Measurements from ENCODE around the gene ARRB1.
"Not testable (repeated sequence)": the region's sequence is repeated elsewhere in the genome, so short reads cannot be mapped to it uniquely, and the experiment has no call there.

Gene ARRB1

DNA sequence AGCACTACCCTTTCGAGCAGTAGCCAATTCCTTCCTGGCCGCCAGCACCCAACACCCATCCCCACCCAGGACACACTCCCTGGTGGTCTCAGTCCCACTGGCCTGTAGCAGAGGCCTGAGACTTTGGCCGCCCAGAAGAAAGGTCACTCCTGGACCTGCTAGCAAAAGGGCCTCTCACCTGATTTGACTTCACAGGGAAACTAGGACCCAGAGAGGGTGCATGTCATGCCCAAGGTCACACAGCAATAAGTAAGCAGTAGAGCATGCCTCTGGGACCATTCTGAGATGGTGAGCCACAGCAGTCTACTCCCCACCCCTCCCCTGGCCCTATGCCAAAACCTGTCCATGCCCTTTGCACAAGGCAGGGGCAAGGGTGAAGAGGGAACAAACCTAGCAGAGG lies 7.3 kb downstream of the ARRB1 start:
- no peak for DNase-seq (ENCODE audit: low read depth in 2 of 2)

DNA sequence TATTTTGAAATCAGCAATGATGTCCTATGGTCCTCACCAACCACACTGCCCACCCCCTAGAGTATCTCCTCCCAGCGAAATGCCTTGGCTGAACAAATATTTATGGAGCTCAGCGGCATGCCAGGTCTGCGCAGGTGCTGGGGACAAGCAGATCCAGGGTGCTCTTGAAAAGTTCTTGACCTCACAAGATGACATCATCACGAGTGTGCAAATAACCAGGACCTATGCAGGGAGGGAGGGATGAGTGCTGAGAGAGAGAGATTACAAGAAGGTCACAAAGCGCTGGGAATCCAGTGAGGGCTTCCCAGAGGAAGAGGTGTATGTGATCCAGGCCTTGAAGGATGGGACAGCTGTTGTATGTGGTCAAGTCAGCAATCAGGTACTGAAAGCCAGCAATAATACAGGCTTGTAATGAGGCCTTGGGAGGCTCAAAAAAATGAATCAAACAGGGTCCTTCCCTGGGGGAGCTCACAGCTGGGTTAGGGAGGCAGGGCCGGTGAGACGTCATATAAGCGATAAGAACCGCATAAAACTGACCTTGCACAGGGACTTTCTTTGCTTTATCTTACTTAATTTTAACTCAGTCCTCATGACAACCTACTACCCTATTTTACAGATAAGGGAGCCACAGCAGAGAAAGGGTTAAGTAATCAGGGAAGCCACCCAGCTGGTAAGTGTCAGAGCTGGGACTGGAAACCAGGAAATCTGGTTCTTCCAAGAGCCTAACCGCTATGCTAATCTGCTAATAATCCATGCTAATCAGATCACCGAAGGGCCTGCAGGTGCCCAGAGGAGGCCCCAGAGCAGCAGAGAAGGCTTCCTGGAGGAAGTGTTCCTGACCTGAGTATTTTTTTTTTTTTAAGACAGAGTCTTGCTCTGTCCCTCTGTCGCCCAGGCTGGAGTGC lies 8.2 kb downstream of the ARRB1 start:
- no peak for DNase-seq (ENCODE audit: low read depth in 2 of 2)

DNA sequence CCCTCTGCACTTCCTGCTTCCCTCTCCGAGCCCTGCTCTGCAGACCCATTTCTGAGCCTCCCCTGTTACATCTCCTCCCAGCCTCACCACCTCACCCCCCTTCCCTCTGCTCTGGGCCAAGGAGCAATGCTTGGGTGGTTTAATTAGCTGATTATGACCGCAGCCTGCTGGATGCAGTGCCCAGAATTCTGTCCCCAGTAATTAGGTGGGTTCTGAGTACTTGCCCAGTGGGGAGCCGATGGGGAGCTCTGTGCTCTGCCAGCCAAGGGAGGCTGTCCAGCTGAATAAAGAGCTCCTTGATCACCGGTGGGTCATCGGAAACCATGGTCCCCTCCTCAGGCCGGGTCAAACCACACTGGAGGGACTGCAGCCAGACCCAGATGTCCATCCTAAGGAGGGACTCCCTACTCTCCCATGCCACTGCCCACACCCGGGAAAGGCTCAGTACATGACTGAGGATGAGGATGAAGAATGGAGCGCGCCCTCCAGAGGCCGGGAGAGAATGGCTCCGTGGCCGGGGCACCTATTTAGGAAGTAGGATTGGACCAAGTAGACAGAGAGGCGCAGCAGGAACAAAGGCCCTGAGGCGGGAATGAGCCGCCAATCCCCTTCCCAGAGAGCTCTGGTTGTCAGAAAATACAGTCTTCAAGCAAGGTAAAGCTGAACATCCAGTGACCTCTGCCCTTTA lies 9.1 kb downstream of the ARRB1 start:
- DNase-seq (ENCODE audit: low read depth in 2 of 2) = no peak

DNA sequence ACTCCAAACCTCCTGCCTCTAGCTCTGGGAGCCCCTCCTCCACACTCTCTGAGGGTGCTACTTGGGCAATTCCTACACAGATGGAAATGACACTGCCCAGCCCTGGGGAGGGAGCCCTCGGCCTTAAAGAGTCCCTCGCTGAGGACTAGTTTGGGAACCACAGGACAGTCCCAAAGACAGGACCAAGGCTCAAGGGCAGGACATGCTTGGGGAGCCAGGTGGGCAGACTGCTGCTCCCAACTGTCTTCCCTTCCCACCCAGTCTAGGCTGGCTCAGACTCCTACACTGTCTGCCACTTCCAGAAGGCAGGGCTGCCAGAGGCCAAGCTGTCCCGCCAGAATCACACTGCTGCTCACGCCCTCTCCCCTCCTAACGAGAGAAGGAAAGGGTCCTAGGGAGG lies 9.8 kb downstream of the ARRB1 start:
- no peak for DNase-seq (ENCODE audit: low read depth in 2 of 2)

DNA sequence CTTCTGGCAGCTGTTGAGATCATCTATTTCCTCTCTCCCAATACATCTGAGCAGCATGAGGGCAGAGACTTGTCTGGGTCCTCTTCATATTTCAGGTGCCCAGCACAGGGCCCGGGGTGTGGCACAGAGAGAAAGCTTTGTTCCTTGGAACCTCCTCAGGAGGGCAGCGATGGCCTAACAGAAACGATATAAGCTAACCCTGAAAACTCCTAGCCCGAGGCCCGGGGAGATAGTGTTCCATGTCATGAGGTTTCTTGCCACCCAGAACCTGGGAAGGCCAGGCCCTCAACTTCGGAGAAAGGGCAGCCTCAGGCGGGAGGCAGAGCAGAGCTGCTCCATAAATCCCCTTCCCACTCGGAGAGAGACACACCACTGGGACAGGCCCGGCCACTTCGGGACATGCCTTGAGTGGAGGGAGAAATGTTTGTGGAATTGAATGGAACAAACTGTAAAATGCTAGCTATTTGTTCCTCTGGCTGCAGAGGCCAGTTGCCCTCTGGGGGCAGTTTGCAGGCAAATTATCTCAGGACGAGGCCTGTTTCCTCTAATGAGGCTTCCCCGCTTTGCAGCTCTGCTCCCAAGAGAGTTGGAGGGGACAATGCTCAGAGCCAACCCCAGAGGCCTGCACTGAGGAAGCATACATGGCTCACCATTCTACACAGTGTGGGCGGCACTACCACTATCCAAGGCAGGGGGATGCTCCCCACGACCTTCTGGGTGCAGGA lies 11.6 kb downstream of the ARRB1 start:
- DNase-seq (ENCODE audit: low read depth in 2 of 2) = no peak

- DNase-seq (ENCODE audit: low read depth in 2 of 2) = no peak
These were observed 12.8 kb downstream of the ARRB1 start for GRCh38 chr11:75338516-75339208.

DNA sequence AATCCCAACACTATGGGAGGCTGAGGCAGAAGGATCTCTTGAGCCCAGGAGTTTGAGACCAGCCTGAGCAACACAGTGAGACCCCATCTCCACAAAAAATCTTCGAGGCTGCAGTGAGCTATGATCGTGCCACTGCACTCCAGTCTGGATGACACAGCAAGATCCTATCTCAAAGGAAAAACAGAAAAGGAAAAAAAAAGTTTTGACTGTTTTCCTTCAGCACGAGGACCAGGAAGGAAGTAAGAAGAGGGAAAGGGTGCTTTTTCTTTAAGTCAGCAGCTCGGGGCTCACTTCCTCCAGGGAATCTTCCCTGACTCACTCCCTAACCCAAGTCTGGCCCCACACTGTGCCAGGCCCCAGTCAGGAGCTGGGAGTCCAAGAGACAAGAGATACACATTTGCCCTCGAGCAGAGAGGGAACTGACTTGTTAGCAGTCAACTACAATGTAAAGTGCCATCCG lies 14.2 kb downstream of the ARRB1 start:
- no peak for DNase-seq (ENCODE audit: low read depth in 2 of 2)

- DNase-seq (ENCODE audit: low read depth in 2 of 2) = no peak
These were observed 16.5 kb downstream of the ARRB1 start for GRCh38 chr11:75334976-75335375.

GRCh38 chr11:75334402-75334891 lies 17.0 kb downstream of the ARRB1 start:
- no peak for DNase-seq (ENCODE audit: low read depth in 2 of 2)

DNA sequence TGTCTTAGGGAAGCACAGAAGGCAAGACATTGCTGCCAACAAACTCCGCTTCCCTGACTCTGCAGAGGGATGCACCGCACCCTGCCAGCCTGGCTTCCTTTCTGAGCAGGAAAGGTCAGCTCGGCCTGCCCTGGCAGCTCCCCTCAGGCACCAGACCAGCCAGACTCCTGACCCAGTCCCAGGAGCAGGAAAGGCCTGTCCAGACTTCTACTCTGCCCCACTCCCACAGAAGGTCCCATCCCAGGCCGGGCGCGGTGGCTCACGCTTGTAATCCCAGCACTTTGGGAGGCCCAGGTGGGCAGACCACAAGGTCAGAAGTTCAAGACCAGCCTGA lies 17.7 kb downstream of the ARRB1 start:
- no peak for DNase-seq (ENCODE audit: low read depth in 2 of 2)

- no peak for DNase-seq (ENCODE audit: low read depth in 2 of 2)
These were observed 18.2 kb downstream of the ARRB1 start for GRCh38 chr11:75333022-75333806.

DNA sequence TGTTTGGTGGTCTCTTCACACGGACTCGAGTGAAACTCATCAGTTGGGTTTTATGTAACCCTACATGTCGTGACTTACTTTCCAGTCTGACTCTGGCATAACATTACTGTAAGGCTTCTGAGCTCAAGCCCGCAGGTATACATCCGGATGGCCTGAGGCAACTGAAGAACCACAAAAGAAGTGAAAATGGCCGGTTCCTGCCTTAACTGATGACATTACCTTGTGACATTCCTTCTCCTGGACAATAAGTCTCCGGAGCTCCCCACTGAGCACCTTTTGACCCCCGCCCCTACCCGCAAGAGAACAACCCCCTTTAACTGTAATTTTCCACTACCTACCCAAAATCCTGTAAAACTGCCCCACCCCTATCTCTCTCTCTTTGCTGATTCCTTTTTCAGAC lies 19.7 kb downstream of the ARRB1 start:
- DNase-seq (ENCODE audit: low read depth in 2 of 2) = not testable (repeated sequence)

GRCh38 chr11:75331304-75331703 lies 20.2 kb downstream of the ARRB1 start:
- not testable (repeated sequence) for DNase-seq (ENCODE audit: low read depth in 2 of 2)

- DNase-seq (ENCODE audit: low read depth in 2 of 2) = not testable (repeated sequence)
These were observed 20.6 kb downstream of the ARRB1 start for GRCh38 chr11:75330886-75331285.

DNA sequence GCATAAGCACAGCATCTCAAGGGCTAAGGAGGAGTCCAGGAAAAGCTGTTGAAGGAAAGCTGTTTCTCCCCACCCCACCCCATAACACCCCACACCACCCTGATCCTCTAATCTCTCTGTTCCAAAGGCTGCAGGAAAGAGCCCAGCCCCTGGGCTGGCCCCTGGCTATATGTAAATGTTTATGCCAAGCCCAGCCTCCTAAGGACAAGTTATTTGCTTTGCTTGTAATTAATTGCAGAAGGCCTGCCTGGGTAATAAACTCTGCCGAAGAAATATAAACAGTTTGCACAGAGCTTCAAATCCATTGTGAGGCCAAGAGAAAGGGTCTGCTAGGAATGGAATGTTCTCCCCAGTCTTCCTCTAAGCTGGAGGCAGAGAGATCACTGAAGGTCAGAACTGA lies 21.2 kb downstream of the ARRB1 start:
- no peak for DNase-seq (ENCODE audit: low read depth in 2 of 2)

- DNase-seq (ENCODE audit: low read depth in 2 of 2) = no peak
These were observed 22.8 kb downstream of the ARRB1 start for GRCh38 chr11:75328426-75329277.

DNA sequence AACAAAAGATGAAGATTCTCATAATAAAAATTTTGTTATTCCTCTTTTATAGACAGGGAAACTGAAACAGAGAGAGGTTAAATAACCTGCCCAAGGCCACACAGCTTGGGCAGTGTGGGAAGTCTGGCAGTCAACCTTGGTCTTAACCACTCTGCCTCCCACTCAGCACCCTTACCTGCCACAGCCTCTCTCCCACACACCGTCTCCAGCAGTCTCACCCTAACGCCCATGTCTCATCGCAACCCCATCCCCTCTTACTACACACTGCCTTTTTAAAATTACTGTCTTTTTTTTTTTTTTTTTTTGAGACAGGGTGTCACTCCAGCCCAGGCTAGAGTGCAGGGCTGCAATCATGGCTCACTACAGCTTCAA lies 25.0 kb downstream of the ARRB1 start:
- no peak for DNase-seq (ENCODE audit: low read depth in 2 of 2)

GRCh38 chr11:75325713-75326438 lies 25.6 kb downstream of the ARRB1 start:
- DNase-seq (ENCODE audit: low read depth in 2 of 2) = peak; percentile 45 to 63

- no peak for DNase-seq (ENCODE audit: low read depth in 2 of 2)
These were observed 26.7 kb downstream of the ARRB1 start for GRCh38 chr11:75324740-75325139.

All from stimulated activated CD4-positive, alpha-beta T cell treated with anti-CD3 and anti-CD28 coated beads, Interleukin-12 subunit alpha, Interleukin-12 subunit beta, amount 100 ng/mL, for 24 hours (primary cell).